UCSD-AML1 (cell line): ENCODE data around the gene ZDHHC8.

Experiments
- DNase-seq: peaks from one replicate; lab custom pipeline; 2025; ENCODE audit not compliant: unreplicated experiment; lab: John Stamatoyannopoulos, UW

ZDHHC8 gene

DNA sequence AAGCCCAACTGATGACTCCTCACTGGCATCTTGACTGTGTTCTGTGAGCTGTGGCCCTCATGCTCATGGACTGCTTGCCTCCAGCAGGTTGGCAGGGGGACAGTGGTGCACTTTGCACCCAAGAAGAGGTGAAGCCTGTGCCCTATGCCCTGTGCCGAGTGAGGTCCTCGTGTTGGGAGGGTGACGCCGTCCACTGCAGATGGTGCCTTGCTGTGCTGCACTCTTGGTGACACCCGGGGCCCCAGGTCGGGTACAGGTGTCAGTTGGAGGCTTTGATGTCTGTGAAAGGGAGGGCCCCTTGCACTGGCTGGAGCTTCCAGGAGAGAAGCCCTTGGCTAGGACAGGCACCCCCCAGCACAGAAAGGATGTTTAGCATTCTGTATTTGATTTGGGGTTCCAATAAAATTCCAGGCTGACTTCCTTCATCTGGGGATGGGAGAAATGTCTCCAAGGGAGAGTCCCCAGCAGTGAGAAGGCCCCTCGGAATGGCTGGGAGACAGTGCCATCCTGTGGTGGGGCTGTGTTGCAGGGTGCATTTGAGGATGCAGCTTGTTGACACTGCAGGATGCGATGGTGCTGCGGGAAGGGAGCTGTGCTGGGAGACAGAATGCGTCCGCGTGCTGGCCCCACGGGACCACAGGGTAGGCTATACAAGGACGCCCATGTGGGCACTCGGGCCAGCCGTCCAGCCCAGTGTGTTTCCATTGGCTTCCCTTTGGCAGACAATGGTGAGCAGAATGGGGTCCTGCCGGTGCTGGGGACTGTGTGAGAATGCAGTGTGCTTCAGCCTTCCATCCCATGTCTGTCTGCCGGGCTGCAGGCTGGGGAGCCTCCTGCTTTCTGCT, 2.5 kb upstream of the ZDHHC8 start:
- peak; percentile 50 for DNase-seq

DNA sequence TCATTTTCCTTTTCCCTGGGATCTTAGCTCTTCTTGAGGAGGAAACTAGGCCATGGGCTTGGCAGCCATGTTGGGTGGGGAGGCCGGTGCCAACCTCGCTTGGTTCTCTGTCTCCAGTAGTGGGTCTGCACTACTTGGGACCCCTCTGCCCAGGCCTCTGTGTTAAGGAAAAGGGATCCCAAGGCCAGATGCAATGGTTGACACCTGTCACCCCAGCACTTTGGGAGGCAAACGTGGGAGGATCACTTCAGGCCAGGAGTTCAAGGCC, 1.9 kb upstream of the ZDHHC8 start:
- DNase-seq, result no peak

DNA sequence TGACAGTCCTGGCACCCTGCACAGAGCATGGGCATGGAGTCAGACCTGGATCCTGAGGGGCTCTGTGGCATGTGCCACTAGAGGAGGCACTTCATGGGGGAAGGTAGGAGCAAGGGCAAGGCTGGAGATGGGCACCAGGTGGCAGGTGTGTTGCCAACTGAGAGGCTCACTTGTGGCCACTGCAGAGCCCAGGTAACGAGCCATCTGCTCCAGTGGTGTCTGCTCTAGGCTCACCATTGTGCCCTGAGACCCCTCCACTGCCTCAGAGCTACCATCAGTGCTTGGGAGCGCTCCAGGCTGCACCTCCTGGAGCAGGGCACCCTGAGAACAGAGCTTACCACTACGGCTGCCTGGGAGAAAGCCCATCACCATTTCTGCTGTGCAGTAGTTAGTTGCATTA, 1.3 kb upstream of the ZDHHC8 start:
- no peak for DNase-seq

DNA sequence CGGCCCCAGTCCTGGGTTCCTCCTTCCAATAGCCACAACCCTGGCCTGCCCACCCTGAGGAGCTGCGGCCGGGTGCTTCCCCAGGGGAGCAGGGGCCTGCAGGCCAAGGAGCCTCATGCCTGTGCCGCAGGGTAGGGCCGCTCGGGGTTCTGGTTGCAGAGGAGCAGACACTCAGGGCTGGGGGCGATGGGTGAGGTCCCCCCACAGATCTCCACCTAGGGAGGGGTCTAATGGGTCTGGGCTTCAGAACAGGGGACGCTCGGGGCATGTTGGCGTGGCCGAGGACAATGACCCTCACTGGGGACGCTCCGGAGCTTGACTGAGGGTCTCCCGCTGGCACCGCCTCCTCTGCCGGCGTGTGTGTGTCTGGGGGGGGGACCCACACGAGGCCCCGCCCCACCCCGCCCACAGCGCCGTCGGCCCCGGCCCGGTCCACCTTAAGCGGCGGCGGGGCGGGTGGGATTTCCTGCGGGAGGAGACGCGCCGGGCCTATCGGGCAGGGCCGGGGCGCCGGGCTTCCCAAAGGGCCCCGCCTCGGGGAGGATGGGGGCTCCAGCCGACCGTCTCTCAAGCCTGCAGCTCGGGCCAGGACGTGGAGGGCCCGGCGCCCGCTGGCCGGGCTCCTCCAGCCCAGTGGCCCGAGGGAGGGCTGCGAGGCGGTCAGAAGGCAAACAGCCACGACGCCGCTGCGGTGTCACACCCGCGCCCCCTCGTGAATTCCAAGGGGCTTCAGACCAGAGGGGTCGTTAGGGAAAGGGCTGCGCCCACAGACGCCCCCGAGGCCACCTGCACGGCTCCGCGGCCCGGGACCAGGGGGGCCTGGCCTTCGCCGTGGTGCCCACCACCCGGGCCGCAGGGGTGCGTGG, 640 bp upstream of the ZDHHC8 start:
- DNase-seq, result peak; percentile 85

DNA sequence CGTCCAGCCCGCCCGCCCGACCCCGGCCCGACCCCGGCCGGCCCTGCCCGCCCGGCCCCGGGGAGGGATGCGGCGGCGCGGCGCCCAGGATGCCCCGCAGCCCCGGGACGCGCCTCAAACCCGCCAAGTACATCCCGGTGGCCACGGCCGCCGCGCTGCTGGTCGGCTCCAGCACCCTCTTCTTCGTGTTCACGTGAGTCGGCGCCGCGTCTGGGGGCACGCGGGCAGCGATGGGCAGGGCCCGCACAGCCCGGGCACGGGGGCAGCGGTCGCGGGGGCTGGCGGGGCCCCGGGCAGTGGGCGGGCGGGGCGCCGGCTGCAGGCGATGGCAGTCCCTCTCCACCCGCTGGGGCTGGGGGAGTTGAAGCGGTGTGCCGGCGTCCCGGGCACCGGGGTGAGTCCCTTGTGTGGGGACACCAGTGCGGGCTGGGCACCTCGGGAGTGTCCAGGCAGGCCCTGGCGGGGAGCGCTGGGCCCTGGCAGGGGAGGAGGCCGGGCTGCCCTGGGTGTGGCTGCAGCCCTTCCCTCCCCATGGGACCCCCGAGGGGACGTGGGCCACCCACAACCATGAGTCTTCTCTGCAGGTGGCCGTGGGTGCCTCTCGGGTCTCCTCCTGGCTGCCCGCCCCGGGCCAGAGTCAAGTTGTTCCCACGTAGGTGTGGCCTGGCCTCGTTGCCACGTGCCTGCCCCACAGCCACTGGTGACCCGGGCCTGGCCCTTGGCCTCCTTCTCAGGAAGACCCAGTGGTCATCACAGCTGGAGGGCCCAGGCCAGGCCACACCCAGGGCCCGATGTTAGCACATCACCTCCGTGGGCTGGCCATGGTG, 468 bp downstream of the ZDHHC8 start:
- DNase-seq, result no peak

DNA sequence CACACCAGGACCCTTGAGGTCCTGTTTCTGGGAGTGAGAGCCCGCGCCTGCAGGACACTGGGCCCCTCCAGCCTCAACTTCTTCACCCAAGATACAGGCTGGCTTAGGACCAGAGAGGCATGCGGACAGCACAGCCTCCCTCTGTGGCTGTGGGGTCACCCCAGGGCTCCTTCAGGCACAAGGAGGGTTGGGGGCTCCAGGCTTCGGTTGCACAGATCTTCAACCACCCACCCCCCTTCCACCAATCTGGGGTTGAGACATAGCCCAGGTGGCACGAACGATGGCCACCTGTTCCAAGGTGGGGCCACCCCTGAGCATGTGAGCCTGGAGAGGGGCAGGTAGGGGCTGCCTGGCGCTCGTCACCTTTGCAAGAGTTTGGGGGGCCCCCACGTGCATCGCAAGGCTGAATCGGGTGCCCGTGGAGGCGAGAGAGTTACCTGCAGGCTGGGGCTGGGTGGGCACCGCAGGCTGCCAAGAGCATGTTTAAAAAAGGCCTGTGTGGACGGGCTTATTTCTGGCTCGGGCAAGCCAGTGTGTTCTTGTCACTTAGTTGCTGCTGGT, 1.2 kb downstream of the ZDHHC8 start:
- DNase-seq, result no peak

DNA sequence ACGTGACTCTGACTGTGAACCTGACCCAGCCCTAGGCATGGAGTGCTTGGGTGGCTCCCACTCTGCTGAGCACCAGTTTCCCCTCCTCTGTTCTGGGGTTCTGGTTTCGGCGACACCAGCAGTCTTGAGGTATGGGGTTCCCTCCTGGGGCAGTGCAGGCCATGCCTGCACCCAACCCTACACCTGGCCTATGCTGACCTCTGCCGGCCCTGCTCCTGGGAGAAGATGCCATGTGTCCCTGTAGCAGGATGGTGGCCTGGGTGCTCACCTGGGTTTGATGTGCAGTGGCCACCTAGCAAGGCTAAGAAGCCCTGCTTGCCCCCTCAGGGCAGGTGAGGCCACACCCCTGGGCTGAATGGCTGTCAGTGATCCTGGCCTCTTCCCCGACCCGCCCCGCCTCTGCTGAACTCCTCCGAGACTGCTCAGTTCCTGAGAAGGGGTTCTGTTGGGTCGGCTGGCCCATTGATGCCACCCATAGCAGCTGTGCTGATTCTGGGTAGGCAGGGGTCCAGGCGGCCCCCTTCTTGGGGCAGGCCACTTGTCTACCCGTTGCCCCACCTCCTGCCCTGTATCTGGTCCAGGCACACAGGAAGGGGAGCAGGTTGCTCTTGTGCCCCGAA, 2.4 kb downstream of the ZDHHC8 start:
- DNase-seq, result no peak

DNA sequence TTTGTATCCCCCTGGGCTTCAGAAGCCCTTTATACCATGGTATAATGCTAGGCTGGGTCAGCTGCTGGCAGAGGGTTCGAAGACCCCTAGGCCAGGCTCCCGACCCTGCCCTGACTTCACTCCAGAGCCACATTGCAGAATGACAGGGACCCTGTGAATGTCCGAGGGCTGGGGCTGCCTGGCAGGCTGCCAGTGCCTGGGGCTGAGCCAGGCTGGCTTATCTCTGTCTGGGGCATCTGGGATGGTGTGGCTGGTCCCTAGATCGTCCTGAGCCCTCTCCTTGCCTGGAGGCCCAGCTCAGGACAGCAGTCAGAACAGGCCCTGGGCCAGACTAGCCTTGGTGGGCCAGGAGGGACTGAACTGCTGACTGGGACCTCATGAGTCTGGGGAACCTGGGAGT, 3.7 kb downstream of the ZDHHC8 start:
- no peak for DNase-seq

DNA sequence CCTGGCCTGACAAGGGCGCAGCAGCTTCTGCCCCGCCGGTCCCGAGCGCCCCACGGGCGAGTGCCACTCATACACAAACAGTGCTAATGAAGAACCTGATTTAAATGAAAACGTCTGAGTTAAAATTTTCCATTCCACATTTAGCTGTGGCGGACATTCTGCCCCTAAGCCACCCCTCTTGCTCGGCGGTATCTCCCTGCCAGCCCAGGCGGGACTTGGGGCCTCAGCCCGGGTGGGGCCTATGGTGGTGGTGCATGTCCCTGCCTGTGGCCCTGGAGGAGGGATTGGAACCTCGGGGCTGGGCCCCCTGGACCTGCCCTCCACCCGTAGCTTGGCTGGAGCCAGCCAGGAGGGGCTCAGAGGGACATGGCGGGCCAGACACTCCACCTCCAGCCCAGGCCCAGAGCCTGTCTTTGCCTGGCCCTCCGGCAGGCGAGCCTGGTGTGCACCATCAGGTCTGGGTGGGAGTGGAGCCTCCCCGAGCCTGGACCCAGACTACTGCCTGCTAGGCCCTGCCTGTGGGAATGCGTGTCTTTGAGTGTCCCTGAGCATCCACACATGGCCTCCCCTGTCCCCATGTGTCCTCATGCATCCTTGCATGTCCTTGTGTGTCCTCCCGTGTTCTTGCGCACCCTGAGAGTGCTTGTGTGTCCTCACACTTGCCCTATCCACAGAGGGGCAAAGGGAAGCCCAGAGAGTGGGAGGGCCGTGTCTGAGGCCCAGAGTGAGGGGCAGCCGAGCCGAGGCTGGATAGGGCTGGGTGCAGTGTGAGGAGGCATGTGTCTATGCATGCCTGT, 4.4 kb downstream of the ZDHHC8 start:
- DNase-seq, result no peak

DNA sequence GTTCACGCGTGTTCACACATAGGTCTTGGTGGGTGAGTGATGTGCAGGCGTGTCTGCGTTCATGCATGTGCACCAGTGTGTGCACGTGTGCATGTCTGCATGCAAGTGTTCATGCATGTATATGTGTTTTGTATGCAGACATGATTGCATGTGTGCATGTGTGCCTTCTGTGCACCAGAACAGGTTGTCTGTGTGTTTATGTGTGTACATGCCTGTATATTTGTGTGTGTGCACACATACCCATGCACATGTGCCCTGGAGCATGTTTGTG, 4.9 kb downstream of the ZDHHC8 start:
- no peak for DNase-seq

DNA sequence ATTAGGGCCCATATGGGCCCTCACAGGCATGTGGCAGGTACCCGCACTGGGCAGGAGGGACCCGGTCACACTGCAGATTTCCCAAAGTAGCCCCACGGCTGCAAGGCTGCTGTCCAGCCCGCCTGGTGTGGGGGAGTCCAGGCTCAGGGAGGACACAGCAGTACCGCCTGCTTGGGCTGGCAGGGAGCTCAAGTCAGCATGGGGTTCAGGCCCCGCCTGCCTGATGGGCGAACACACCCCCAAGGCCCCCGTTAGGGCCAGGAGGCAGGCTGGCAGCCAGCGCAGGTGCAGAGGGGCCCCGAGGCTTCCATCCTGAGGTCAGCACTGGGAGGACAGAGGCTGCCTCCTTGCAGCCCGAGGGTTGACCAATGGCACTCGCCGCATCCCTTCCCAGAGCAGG, 5.5 kb downstream of the ZDHHC8 start:
- no peak for DNase-seq

DNA sequence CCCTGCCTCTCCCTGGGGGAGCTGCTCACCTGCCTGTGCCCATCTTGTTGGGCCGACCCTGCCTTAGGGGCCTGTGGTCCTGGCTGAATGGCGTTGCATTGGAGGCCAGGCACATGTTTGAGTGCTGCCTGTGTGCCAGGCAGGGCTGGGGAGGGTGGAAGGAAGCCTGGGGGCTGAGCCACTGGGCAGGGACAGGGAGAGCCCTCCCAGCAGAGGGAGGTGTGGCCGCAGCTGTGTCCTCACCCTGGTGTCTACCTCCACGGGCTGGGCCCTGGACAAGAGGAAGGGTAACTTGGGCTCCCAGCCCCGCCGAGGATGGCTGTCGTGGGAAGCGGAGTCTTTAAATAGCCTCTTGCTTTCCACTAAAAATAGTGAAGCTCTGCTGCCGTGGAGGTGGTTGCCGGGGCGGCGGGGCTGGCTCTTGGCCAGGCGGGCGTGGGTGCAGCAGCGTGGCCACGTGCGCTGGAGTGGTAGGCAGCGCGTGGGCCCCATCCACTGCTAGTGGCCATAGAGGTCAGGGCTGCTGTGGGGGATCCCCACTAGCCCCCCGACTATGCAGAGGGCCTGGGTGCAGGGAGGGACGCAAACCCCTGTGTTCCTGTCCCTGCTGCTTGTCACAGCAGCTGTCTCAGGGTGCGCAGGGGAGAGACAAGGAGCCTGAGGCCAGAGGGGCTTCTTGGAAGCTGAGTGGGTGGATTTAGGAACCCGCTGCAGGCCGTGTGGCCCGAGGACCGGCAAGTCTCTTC, 6.2 kb downstream of the ZDHHC8 start:
- DNase-seq, result peak; percentile 47

DNA sequence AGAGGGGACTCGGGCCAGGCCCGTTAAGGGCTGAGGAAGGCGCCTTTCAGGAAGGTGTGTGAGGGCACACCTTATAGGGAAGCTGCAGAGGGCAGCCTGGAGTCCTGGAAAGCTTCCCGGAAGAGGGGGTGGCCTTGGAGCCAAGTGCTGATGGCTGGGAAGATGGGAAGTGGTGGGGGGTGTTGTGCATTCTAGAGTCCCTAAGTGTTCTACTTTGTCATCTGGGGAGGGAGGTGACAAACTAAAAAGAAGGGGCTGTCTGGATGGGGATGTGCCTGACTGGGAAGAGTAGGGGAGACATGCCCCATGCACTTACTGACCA, 6.8 kb downstream of the ZDHHC8 start:
- no peak for DNase-seq

DNA sequence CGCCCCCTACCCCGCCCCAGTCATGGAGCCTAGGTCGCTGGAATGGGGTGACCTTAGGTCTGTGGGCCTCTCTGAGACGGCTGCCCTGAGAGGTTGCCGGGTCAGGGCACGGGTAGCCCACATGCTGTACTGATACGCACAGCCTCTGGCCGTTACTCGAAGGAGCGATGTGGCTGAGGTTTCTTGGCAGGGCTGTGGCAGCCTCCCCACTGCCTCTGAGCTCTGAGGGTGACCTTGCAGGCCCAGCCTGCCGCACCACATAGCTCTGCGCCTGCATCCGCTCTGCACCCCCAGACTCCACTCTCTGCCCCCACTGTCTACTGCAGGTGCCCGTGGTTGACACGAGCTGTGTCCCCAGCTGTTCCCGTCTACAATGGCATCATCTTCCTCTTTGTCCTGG, 7.3 kb downstream of the ZDHHC8 start:
- no peak for DNase-seq

DNA sequence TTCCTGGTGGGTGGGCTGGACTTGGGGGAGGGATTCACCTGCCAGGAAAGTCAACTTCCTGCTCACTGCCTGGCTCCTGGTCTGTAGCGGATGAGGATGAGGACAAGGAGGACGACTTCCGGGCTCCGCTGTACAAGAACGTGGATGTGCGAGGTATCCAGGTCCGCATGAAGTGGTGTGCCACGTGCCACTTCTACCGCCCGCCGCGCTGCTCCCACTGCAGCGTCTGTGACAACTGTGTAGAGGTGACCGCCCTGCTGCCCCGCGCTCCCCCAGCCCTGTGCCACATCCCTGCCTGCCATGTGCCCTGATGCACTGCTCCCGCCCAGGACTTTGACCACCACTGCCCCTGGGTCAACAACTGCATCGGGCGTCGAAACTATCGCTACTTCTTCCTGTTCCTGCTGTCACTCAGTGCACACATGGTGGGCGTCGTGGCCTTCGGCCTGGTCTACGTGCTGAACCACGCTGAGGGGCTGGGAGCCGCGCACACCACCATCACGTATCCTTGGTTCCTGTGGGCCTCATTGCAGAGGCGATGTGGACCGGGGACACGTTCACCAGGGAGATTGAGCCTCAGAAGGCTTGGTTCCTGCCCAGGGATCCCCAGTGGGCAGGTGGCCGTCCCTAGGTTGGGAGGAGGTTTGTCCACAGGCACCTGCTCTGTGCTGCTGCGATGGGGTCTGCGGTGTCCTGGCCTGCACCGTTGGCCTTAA, 7.9 kb downstream of the ZDHHC8 start:
- DNase-seq, result no peak

DNA sequence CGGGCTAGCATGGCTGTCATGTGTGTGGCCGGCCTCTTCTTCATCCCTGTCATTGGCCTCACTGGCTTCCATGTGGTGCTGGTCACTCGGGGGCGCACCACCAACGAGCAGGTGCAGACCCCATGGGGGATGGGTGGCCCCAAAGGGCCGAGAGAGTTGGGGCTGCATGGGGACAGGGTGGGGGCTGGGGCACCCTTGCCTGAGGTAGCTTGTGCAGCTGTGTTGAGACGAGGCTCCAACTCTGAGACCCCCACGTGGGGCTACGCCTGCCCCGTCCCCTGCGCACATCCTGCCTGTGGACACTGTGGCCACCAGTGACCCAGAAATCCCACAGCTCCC, 8.5 kb downstream of the ZDHHC8 start:
- no peak for DNase-seq

DNA sequence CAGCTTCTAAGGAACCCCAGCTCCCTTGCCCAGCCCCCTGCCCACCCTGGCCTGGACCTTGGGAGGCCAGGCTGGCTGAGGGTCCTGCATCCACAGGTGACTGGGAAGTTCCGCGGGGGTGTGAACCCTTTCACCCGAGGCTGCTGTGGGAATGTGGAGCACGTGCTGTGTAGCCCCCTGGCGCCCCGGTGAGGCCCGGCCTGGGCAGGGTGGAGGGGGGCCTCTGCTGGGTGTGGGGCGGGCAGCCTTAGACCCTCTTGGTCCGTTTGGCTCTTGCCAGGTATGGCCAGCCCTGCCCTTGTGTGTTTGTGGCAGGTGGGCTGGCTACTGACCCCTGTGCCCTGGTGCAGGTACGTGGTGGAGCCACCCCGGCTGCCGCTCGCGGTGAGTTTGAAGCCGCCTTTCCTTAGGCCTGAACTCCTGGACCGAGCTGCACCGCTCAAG, 8.9 kb downstream of the ZDHHC8 start:
- DNase-seq, result no peak

DNA sequence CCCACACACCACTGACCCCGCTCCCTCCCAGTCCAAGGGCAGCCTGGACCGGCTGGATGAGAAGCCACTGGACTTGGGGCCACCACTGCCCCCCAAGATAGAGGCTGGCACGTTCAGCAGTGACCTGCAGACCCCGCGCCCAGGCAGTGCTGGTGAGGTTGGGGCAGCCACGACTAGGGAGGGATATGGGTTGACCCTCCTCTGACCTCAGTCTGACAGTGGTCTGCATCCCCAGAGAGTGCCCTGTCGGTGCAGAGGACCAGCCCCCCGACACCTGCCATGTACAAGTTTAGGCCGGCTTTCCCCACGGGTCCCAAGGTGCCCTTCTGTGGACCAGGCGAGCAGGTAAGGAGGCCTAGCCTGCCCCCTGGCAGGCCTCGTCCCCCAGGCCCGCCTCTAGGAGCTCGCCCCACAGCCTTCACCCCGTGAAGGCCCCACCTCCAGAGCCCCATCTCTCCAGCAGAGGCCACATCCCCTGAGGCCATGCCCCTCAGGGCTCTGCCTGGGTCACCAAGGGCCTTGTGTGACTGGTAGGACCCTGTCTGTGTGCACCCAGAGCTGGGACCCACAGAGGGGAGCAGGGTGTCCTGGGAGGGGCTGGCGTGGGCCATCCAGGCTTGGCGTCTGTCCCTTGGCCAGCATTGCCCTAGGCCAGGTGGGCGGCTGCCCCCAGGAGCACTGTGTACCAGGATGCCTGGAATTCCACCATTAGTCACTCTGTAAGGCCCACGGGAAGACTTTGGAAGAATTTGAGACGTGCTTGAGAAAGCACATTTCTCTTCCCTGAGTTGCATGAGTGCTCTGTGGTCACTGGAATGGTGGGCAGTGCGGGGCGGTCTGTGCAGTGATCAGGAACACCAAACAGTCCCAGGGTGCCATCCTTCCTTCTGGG, 9.8 kb downstream of the ZDHHC8 start:
- DNase-seq, result no peak
